ENCODE results near the gene ZDHHC5. TPM values are rescaled to one million over a fixed set of nuclear protein-coding genes. Genes with fewer than 3 reads are reported as not detected.
"Not testable (repeated sequence)": the region's sequence is repeated elsewhere in the genome, so short reads cannot be mapped to it uniquely, and the experiment has no call there.

The ZDHHC5 gene
- total RNA-seq, 1 experiment from 2014 or later: 64.1 TPM

- TF ChIP-seq YY1 (IDR thresholded peaks at IDR 0.05; ENCODE audit: extremely low read depth, insufficient replicate concordance, low read depth, low read length) (no peak), EZH2phosphoT487 (IDR thresholded peaks at IDR 0.05; ENCODE audit: borderline replicate concordance) (no peak), SP1 (IDR thresholded peaks at IDR 0.05; ENCODE audit: low read depth) (no peak)
- TF ChIP-seq, protein P1, sequence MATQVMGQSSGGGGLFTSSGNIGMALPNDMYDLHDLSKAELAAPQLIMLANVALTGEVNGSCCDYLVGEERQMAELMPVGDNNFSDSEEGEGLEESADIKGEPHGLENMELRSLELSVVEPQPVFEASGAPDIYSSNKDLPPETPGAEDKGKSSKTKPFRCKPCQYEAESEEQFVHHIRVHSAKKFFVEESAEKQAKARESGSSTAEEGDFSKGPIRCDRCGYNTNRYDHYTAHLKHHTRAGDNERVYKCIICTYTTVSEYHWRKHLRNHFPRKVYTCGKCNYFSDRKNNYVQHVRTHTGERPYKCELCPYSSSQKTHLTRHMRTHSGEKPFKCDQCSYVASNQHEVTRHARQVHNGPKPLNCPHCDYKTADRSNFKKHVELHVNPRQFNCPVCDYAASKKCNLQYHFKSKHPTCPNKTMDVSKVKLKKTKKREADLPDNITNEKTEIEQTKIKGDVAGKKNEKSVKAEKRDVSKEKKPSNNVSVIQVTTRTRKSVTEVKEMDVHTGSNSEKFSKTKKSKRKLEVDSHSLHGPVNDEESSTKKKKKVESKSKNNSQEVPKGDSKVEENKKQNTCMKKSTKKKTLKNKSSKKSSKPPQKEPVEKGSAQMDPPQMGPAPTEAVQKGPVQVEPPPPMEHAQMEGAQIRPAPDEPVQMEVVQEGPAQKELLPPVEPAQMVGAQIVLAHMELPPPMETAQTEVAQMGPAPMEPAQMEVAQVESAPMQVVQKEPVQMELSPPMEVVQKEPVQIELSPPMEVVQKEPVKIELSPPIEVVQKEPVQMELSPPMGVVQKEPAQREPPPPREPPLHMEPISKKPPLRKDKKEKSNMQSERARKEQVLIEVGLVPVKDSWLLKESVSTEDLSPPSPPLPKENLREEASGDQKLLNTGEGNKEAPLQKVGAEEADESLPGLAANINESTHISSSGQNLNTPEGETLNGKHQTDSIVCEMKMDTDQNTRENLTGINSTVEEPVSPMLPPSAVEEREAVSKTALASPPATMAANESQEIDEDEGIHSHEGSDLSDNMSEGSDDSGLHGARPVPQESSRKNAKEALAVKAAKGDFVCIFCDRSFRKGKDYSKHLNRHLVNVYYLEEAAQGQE (IDR thresholded peaks at IDR 0.05; ENCODE audit: low read depth): no peak
These were observed 37.0 kb downstream of the ZDHHC5 start (continued) for GRCh38 chr11:57704932-57705331.

GRCh38 chr11:57705432-57705831 is 37.5 kb downstream of the ZDHHC5 start:
- peaks cover 13 to 15% of the 10 kb centered on the region in 2 experiments; a peak in 2 of 4 replicates for H3K36me3 ChIP-seq (ENCODE audit: control insufficient read depth in 1 of 2, insufficient read depth in 2 of 2, low read length in 2 of 2)

More at GRCh38 chr11:57705432-57705831, 37.5 kb downstream of the ZDHHC5 start:
- H3K4me2 ChIP-seq (ENCODE audit: low read length); RAD21 ChIA-PET (ENCODE audit: low non-redundant PET in 1 of 2, low total read pairs in 2 of 2, uncharacterized antibody in 2 of 2, unreplicated experiment in 2 of 2); H3K4me3 ChIP-seq (replicated peaks in 1 of 2; ENCODE audit: low read depth in 1 of 2, low read length in 2 of 2); POLR2A ChIA-PET; H3K9me2 ChIP-seq (ENCODE audit: insufficient read depth); CTCF ChIA-PET; H3K4me1 ChIP-seq (ENCODE audit: control insufficient read depth in 1 of 2, insufficient read depth in 2 of 2, low read length in 2 of 2); DNase-seq (ENCODE audit: low read depth, low spot score); H3K9ac ChIP-seq (ENCODE audit: low read length); ATAC-seq; H4K20me1 ChIP-seq (ENCODE audit: insufficient read depth); intact Hi-C loops (cut with micrococcal nuclease); H3K9me3 ChIP-seq (ENCODE audit: control insufficient read depth in 1 of 2, insufficient read depth in 1 of 2, low read depth in 1 of 2, low read length in 2 of 2); H3K27ac ChIP-seq (ENCODE audit: low read depth, low read length); BruUV-seq (replicated peaks); H3K27me3 ChIP-seq (ENCODE audit: insufficient read depth, low read length); H2AFZ ChIP-seq (ENCODE audit: low read depth, low read length, poor library complexity, severe bottlenecking): not testable (repeated sequence)
- H3K79me2 ChIP-seq (ENCODE audit: insufficient read depth, low read length): peaks cover 22% of the 10 kb centered on the region

All from HCT116 (cell line).